DOHH2 (cell line): ENCODE results near the gene TASP1.

Source experiments
- H3F3A ChIP-seq: fragments of 200-600 bp; sonication (generic), shearing (Covaris generic); 2 replicates; pipeline ENCODE4 v1.6.0; 2016; ENCODE audit warnings: antibody characterized with exemption, mild to moderate bottlenecking; ENCODE audit not compliant: control insufficient read depth, insufficient read depth
- H3K27ac ChIP-seq: fragments of 200-600 bp; sonication (generic); 2 replicates; pipeline ENCODE4 v1.5.1; 2014; ENCODE audit warnings: low read depth, mild to moderate bottlenecking, low read length, moderate library complexity
- H3K27me3 ChIP-seq: fragments of 200-600 bp; sonication (generic); 2 replicates; pipeline ENCODE4 v1.6.1; 2014; ENCODE audit warnings: mild to moderate bottlenecking, low read length, mixed read lengths; ENCODE audit not compliant: control insufficient read depth
- H3K36me3 ChIP-seq: fragments of 200-600 bp; sonication (generic); 2 replicates; pipeline ENCODE4 v1.6.1; 2014; ENCODE audit warnings: mild to moderate bottlenecking, low read length, moderate library complexity, mixed read lengths; ENCODE audit not compliant: control insufficient read depth
- H3K4me1 ChIP-seq: fragments of 200-600 bp; sonication (generic); 2 replicates; pipeline ENCODE4 v1.6.1; 2014; ENCODE audit warnings: mild to moderate bottlenecking, low read length, mixed read lengths; ENCODE audit not compliant: control insufficient read depth
- H3K4me2 ChIP-seq: fragments of 200-600 bp; sonication (generic); 2 replicates; pipeline ENCODE4 v1.6.0; 2014; ENCODE audit warnings: mild to moderate bottlenecking, low read length, moderate library complexity
- H3K4me3 ChIP-seq: fragments of 200-600 bp; sonication (generic); 2 replicates; pipeline ENCODE4 v1.5.1; 2014; ENCODE audit warnings: mild to moderate bottlenecking, low read length, mixed read lengths
- H3K79me2 ChIP-seq: fragments of 200-600 bp; sonication (generic); 2 replicates; pipeline ENCODE4 v1.6.1; 2014; ENCODE audit warnings: mild to moderate bottlenecking, low read length, mixed read lengths; ENCODE audit not compliant: control insufficient read depth
- H3K9me2 ChIP-seq: fragments of 200-600 bp; sonication (generic); replicated peaks from 2 replicates; pipeline ENCODE4 v1.6.1; 2014; ENCODE audit warnings: mild to moderate bottlenecking, low read length, mixed read lengths; ENCODE audit not compliant: control insufficient read depth
- H3K9me3 ChIP-seq: fragments of 200-600 bp; sonication (generic); 2 replicates; pipeline ENCODE4 v1.6.1; 2014; ENCODE audit warnings: antibody characterized with exemption, low read length, mixed read lengths; ENCODE audit not compliant: control insufficient read depth, insufficient read depth
- H4K20me1 ChIP-seq: fragments of 200-600 bp; sonication (generic); 2 replicates; pipeline ENCODE4 v1.6.0; 2014; ENCODE audit warnings: low read depth, mild to moderate bottlenecking, antibody characterized with exemption, low read length, moderate library complexity; ENCODE audit not compliant: control insufficient read depth, insufficient read depth
- EZH2phosphoT487 ChIP-seq: fragments of 200-600 bp; sonication (generic); IDR thresholded peaks from 2 replicates; pipeline ENCODE4 v1.6.1; 2017; ENCODE audit warnings: borderline replicate concordance, mild to moderate bottlenecking, antibody characterized with exemption, low read length, moderate library complexity, mixed read lengths
- TF ChIP-seq, protein P1 (sequence below): fragments of 200-600 bp; sonication (generic); IDR thresholded peaks from one replicate; pipeline ENCODE4 v1.5.1; 2014; ENCODE audit warnings: antibody characterized with exemption, mild to moderate bottlenecking, low read depth, low read length; ENCODE audit not compliant: poor library complexity, severe bottlenecking

The TASP1 gene

DNA sequence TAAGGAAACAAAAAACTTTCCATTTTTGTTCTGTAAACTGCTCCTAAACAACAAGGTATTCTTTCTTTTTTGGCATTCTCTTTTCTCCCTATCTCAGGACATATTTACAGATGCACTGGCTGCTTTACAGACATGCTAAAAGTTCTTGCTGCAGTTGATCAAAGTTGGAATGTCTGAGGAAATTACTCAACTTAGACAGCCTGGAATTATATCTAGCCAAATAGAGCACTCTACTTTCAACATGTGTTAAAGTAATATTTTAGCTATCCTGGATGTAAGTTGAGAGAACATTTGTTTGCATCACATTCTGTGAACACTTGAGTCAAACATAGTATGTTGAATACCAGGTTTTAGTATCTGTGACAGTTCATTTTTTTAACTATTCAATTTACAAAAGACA, 24.8 kb downstream of the TASP1 start:
- Histone ChIP-seq H3F3A (0 out of 2 replicates have a peak, but pooled peaks cover 3% of the 10 kb centered on the region), H3K27me3 (no peaks in the 10 kb centered on the region), H3K4me3 (no peak overlapping the region), H3K27ac (no peak overlapping the region), H3K4me2 (no peak overlapping the region), H3K9me2 (no peaks in the 10 kb centered on the region), H3K36me3 (peaks cover 3% of the 10 kb centered on the region; the same call in 1 of the 2 replicates), H3K79me2 (no peaks in the 10 kb centered on the region), H4K20me1 (no peaks in the 10 kb centered on the region), H3K9me3 (no peaks in the 10 kb centered on the region), H3K4me1 (no peaks in the 10 kb centered on the region)
- no peak for TF ChIP-seq EZH2phosphoT487
- TF ChIP-seq, protein P1, sequence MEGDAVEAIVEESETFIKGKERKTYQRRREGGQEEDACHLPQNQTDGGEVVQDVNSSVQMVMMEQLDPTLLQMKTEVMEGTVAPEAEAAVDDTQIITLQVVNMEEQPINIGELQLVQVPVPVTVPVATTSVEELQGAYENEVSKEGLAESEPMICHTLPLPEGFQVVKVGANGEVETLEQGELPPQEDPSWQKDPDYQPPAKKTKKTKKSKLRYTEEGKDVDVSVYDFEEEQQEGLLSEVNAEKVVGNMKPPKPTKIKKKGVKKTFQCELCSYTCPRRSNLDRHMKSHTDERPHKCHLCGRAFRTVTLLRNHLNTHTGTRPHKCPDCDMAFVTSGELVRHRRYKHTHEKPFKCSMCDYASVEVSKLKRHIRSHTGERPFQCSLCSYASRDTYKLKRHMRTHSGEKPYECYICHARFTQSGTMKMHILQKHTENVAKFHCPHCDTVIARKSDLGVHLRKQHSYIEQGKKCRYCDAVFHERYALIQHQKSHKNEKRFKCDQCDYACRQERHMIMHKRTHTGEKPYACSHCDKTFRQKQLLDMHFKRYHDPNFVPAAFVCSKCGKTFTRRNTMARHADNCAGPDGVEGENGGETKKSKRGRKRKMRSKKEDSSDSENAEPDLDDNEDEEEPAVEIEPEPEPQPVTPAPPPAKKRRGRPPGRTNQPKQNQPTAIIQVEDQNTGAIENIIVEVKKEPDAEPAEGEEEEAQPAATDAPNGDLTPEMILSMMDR: no peak

- no peak for TF ChIP-seq EZH2phosphoT487
- TF ChIP-seq, protein P1: no peak
- Histone ChIP-seq H3K79me2 (no peaks in the 10 kb centered on the region), H3K9me2 (no peaks in the 10 kb centered on the region), H3K9me3 (no peaks in the 10 kb centered on the region), H3K36me3 (peaks cover 3% of the 10 kb centered on the region; the same call in 1 of the 2 replicates), H3F3A (0 out of 2 replicates have a peak, but pooled peaks cover 3% of the 10 kb centered on the region), H3K4me2 (no peak overlapping the region), H4K20me1 (no peaks in the 10 kb centered on the region), H3K27ac (no peak overlapping the region), H3K4me3 (no peak overlapping the region), H3K27me3 (no peaks in the 10 kb centered on the region), H3K4me1 (no peaks in the 10 kb centered on the region)
These were observed 27.1 kb downstream of the TASP1 start for GRCh38 chr20:13611611-13612125.

- no peaks in the 10 kb centered on the region for H3K4me1 ChIP-seq
- H3K27ac ChIP-seq: no peak overlapping the region
- no peaks in the 10 kb centered on the region for H4K20me1 ChIP-seq
- 0 out of 2 replicates have a peak, but pooled peaks cover 3% of the 10 kb centered on the region for H3F3A ChIP-seq
- H3K4me3 ChIP-seq: no peak overlapping the region
- TF ChIP-seq, protein P1: no peak
- TF ChIP-seq EZH2phosphoT487: no peak
- no peaks in the 10 kb centered on the region for H3K9me3 ChIP-seq
- 0 out of 2 replicates have a peak, but pooled peaks cover 3% of the 10 kb centered on the region for H3K36me3 ChIP-seq
- H3K79me2 ChIP-seq: no peaks in the 10 kb centered on the region
- no peaks in the 10 kb centered on the region for H3K9me2 ChIP-seq
- H3K4me2 ChIP-seq: no peak overlapping the region
- no peaks in the 10 kb centered on the region for H3K27me3 ChIP-seq
These were observed 28.5 kb downstream of the TASP1 start for GRCh38 chr20:13610184-13610583.
